Stimulated activated CD8-positive, alpha-beta memory T cell treated with anti-CD3 and anti-CD28 coated beads, Interleukin-7, amount 100 ng/mL, for 24 hours (primary cell): ENCODE measurements around the gene TBX4.
"Not testable (repeated sequence)": the region's sequence is repeated elsewhere in the genome, so short reads cannot be mapped to it uniquely, and the experiment has no call there.

Source experiments
- DNase-seq: peaks from one replicate; pipeline ENCODE4 v3.0.0-alpha.2; 2020; ENCODE audit warnings: low read depth

Gene TBX4

DNA sequence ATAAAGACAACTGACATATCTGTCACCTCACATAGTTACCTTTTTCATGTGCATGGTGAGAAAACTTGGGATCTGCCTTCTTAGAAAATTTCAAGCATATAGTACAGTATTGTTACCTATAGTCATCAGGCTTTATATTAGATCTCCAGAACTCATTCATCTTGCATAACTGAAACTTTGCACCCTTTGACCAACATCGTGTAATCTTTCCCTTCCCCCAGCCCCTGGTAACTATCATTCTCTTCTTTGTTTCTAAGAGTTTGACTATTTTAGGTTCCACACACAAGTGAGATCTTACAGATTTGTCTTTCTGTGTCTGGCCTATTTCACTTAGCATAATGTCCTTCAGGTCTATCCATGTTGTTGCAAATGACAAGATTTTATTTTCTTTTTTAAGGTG lies 22.9 kb upstream of the TBX4 start:
- DNase-seq = no peak

DNA sequence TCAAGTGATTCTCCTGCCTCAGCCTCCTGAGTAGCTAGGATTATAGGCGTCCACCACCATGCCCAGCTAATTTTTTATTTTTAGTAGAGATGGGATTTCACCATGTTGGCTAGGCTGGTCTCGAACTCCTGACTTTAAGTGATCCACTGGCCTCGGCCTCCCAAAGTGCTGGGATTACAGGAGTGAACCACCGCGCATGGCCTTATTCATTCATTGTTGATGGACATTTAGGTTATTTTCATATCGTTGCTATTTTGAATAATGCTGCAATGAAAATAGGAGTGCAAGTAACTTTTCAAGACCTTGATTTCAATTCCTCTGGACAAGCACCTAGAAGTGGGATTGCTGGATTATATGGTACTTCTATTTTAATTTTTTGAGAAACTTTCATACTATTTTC lies 22.4 kb upstream of the TBX4 start:
- DNase-seq = not testable (repeated sequence)

DNA sequence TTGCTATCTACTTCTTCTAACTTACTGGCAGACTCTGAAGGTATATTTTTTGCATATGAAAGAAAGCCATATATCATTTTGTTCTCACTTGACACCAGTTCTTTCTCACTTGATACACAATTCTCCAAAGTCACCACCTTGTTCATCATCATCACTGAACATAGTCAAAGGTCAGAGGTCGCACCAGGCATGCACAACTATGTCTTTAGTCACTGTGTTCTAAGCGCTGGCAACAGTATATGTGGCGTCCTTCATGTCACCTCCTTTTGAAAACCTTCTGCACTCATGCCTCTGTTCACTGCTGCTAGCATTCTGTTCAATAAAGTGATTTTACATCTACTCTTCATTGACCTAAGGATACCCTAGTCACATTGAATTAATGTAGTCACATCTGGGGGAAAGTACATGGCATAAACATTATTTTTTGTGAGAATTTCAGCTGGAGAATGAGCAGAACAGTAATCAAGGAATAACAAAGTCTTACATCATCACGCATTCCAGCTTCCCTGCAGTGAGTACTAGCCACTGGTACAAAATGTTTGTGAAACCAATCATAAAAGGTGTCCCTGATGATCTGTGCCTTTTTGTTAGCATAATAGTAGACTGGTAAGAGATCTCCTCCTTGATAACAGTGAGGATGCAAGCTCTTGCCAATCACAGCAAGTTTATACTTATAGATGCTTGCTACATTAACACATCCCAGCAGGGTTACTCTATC lies 20.5 kb upstream of the TBX4 start:
- DNase-seq = no peak

DNA sequence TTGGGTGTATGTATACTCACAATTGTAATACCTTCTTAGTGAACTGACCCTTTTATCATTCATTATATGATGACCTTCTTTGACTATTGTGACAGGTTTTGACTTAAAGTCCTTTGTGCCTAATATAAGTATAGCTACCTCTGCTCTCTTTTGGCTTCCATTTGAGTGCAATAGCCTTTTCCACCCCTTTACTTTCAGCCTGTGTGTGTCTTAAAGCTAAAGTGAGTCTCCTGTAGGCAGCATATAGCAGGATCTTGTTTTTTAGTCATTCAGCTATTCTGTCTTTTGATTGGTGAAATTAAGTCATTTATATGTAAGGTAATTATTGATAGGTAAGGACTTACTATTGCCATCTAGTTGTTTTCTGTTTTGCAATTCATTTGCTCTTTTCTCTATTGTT lies 15.9 kb upstream of the TBX4 start:
- no peak for DNase-seq

DNA sequence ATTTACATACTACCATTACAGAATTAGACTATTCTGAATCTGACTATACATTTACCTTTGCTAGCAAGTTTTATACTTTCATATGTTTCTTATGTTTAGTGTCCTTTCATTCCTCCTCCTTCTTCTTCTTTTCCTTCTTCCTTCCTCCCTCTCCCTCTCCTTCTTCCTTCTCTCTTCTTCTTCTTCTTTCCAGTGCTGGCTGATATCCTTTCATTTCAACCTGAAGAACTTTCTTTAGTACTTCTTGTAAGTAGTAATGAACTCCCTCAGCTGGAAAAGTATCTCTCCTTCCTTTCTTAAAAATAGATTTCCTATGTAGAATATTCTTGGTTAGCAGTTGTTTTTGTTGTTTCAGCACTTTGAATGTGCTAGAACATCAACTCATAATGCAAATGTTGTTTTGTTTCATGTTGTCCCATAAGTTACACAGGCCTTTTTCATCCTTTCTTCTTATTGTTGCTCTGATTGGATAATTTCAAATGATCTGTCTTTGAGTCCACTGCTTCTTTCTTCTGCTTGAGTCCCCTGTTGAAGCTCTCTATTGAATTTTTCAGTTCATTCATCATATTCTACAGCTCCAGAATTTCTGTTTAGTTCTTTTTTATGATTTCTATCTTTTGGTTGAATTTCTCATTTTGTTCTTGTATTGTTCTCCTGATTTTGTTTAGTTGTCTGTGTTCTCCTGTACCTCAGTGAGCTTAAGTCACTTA lies 15.1 kb upstream of the TBX4 start:
- DNase-seq = no peak

DNA sequence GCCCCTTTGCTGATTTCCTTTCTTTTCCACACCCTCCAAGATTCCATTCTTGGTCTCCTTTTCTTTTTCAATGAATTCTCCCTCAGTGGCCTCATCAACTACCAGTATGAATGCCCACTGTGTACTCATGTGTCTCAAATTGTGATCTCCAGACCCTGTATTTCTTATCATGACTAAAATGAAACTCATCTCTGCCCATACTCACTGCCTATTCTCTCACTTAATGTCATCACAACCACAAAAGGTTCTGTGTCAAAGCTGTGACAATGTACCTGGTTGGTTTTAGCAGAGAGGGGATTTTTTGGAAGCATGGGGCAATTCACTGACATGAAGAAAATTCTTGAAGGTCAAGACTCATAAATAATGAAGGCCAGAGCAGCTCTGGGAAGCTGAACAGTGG lies 11.5 kb upstream of the TBX4 start:
- DNase-seq = no peak

DNA sequence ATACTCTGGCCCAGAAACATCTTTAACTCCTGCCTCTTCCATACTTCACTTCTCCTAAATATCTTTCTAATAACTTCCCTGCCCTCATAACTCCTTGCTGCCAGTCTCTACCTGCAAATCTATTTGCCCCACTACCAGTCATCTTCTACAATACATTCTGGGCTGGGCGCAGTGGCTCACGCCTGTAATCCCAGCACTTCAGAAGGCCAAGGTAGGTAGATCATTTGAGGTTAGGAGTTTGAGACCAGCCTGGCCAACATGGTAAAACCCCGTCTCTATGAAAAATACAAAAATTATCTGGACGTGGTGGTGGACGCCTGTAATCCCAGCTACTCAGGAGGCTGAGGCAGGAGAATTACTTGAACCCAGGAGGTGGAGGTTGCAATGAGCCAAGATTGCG lies 10.7 kb upstream of the TBX4 start:
- not testable (repeated sequence) for DNase-seq

DNA sequence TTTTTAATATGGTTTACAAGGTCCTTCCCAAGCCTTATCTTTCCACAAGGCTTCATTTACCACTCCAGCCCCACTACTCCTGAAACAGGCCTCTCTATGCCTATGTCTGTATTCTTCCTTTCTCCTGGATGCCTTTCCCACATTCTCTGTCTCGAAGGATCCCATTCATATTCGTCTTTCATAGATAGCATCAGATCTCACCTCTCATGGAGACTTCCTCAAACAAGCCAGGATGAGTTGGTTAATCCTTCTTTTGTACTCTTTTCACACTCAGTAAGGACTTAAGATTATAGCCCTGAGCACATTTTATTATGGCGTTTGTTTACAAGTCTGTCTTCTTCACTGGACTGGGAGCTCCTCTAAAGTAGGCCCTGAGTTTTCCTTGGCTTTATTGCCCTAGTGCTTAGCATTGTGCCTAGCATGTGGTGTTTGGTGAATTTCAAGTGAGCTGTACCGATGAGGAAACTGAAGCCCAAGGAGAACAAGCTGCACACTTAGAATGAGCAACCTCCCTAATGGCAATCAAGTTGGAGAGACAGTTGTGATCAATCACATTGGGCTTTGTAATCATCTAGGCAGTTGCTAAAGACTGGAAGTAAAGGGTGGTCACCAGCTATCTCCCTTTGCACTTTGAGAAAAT lies 10.0 kb upstream of the TBX4 start:
- no peak for DNase-seq

DNA sequence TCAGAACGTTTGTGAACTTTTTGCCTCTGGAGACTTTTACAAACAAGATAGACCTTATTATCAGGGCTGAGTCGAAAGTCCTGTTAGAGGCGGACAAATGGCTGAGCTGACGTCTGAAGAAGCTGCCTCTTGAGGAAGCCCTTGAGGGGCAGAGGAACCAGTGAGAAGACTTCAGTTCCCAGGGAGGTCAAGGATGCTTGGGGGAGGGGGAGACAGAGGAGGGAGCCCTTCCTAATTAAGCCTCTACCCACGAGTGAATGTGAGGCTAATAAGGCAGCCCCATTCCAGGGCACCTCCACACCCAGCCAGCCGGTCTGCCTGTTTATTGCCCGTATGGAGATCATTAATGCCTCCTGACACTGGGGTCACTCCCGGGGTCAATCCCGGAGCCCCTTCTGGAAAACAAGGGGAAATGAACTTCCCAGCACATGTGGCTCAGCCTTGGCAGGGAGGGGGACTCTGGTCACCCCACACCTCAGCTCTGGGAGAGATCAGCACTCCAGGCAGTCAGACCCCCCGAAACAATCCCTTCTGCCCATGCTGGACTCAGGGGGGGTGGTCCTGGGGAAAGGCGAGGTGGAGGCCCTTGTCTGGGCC lies 9.2 kb upstream of the TBX4 start:
- DNase-seq = no peak

DNA sequence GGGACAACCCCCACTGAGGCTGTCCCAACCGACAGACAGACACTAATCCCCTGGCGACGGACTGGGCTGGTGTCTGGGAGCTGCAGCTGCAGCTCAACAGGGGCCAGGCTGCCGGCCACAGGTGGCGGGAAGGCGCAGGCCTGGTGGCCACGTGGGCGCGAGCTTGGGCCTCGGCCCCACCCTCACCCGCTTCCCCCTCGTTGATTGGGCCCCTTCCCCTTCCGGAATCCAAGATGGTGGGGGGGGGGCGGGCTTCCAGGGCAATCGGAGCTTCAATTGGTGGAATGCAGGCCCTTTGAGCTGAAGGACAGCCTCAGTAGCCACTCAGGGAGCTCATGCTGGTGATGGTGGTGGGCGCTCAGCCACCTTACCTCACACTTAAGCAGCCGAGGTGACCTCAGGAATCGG lies 8.7 kb upstream of the TBX4 start:
- no peak for DNase-seq

DNA sequence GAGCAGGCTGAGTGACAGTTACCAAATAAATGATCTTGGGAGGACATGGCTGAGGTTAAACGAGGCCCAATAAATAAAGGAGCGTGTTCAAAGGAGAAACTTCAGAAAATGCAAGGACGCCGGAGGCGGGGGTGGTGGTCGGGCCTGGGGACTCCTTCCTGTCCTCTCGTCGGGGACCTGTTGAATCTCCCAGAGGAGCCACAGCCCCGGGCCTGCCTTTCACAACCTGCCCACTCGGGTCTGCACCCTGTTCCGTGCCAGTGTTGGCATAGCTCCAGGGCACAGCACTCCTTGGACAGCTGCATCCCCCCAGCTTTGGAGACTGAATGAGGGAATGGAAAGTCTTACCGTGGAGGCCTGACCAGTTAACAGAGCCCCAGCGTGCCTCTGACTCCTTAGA lies 8.1 kb upstream of the TBX4 start:
- DNase-seq = no peak

DNA sequence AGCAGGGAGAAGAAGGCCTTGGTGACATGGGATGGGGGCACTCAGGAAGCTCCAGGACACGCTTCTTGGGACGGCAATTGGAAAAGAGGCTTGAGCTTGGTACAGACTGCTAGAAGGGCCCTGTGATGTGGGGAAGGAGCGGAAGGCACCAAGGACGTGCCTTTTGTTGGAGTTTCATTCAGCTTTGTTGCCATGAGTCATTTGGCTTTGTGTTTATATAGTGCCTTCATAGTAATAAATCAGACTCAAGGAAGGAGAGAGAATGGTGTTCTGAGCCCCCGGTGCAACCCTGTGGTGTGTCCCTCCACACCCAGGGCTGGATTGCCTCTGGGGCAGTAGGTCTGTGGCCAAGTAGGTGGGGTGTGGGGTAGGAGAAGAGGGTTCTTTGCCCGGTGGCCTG lies 7.4 kb upstream of the TBX4 start:
- DNase-seq = no peak

DNA sequence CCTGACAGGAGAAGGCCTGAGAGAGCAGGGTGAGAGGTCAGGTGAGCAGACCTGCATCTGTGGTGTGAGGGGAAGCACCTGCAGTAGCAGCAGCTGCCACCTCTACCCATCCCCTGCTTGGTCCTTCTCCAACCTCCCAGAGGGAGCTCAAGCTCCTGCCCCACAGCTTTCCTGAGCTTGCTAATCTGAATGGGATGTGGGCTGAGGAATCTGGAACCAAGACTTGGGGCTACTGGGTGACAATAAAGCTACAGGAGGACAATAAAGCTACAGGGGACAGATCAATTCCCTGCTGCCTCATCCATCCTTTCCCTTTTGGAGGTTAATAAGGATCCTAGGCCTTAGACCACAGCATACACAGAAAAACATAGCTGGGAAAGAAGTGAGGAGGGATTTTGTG lies 4.9 kb upstream of the TBX4 start:
- DNase-seq = no peak

DNA sequence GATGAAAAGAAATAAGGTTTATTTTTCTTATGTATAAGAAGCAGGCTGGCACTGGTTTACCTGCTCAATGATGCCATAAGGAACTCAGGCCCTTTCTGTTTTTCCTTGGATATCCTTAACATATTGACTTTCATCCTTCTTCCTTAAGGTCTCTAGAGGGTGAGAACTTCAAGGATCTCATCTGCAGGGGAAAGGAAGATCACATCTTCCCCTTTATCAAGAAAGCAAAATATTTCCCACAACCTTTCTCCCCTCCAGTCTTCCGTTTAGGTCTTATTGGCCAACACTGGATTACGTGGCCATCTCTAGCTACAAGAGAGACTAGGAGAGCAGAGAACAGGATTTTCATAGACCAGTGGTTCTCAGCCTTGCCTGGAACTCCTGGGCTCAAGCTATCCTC lies 4.2 kb upstream of the TBX4 start:
- no peak for DNase-seq

DNA sequence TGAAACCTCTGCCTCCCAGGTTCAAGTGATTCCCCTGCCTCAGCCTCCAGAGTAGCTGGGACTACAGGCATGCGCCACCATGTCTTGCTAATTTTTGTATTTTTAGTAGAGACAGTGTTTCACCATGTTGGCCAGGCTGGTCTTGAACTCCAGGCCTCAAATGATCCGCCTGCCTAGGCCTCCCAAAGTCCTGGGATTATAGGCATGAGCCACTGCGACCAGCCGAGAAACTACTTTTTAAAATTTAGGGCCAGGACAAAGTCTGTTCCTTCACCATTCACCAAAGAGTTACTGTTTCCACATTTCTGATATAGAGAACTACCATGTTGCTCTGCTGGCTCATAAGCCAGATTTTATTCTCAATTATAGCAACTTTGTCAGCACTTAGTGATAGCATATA lies 3.1 kb upstream of the TBX4 start:
- DNase-seq = not testable (repeated sequence)

DNA sequence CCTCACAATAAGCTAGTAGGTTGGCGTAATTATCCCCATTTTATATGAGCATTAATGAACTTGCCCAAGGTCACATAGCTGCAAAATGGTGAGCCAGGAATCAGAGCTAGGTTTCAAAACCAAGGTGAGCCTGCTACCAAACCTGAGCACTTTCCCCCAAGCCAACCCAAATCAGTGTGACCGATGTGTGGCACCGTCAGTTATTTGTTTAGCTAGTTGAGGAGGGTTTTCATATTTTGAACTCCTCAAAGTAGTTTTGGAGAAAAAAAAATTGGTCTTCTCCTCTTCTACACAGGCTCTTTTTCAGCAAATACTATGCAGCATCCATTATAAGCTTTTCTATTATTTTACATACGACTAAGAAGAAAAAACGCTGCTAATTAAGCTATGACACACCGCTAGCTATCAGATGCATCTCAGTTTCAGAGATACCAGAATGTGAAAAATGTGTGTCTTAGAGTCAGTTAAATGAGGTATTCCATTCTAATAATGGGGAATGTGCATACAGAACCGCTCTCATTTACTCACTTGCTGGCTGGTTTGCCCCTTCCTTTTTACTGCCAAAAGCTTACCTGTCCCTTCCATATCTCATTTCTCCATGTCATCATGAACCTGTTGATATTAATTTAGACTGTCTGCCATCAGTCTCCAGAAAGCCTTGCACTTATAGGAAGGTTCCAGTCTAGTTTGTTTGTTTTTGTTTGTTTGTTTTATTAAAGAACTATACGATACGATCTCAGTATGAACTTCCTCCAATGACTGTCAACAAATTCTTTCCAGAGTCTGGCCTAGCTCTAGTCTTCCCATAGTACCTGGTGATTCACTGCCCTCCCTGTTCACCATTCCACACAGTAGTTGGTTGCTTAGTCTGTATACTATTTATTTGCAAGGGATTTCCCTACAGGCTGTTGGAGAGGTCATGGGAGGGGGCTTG lies 2.2 kb upstream of the TBX4 start:
- no peak for DNase-seq

DNA sequence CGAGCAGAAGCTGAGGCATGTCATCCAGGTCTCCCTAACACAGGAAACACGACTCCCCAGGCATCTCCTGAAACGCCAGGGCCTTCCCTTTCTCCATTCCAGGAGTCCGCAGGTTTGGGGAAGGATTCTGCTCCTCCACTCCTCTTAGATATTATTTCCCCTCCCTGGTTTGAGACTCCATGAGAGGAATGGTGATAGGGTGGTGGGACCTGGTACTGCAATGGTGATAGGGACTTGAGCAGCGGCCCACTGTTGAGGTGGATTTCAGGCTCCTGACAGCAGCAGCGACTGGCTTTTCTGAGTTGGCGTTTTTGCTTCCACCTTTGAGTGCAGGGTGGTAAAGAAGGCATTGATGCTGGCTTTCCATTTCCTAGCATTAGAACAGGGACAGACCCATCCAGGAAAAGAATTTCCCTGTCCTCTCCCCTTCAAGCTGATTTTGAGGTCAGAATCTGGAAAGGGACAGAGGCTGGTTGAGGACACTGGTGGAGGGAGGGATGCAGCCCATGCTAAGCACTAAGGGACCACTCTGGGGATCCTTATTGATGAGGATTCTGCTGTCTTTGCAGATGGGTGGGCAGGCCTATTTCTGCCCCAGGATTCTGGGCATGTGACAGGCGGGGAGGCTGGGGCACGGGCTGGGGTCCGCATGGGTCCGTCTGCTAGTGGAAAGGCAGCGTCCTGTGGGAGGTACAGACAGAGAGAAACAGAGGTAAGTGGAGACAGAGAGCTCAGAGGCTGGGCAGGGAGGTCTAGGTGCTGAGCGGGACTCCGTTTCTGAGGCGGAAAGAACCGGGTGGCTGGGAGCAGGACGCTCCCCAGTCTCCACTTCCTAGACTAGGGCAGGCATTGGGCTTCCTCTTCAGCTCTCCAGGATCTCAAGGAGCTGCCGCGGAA lies 1.3 kb upstream of the TBX4 start:
- DNase-seq = no peak

DNA sequence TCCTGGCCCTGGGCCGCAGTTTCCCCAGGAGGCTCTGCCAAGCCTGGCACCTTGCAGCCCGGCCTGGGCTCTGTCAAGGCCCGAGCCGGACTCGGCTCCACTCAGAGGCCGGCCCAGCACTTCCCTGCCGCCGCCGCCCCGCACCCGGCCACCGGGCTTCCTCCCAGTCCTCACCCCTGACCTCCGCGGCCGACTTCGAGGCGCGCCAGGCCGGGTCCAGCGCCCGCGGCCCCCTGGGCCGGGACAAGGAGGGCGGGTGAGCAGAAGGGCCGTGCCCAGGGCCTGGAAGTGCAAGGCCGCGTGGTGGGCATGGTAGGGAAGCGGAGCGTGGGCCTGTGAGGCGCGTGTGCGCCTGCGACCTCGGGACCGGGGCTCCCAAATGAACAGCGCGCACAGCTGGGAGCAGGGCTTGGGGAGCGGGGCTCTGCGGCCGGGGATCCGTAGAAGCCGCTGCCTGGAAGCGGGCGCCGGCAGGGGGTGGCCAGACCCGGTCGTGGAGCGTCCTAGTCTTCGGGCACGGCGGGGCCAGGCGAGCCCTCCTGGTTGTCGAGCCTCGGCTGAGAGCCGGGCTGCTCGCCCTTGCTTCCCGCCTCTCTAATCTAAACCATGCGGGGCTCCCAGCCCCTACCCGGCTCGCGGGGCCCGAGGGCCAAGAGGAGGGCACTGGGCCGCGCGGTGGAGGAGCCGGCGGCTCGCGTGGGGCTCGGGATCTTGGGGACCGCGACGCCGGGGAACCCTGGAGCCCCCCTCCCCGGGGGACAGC lies 503 bp upstream of the TBX4 start:
- no peak for DNase-seq

DNA sequence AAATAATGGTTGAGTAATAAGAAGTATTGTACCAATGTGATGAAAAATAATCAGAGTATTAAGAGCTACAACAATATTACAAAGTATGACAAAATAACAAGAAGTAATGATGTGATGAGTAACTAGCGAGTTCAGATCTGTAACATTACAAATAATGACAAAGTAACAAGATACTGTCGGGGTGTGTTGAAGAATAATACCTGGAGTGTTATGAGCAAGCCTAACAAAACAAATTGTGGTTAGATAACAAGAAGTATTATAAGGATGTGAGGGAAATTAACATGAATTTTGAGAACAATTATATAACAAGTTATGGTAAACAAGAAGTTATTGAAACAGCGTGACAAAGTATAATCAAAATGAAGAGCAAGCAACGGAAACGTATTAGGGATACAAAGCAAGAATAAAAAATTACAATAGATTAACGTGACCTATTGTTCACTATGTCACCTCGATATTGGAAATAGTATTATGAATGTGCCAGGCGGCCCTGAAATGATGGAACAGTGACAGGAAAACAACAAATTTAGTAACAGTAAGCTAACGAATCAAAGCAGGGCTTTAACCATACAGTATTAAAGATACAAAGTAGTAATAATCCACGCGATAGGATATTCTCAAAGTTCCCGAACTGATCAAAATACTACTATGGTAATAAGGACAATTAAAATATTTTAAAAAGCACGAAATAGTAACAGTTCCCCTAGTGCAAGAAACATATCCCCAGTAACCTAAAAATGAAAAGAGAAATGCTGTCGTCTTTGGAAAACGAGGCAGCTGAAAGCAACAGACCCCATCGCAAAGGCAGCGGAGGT lies 1.6 kb downstream of the TBX4 start:
- DNase-seq = no peak
